Measurements from ENCODE around the gene LOXL3. TPM values are rescaled to one million over a fixed set of nuclear protein-coding genes. Genes with fewer than 3 reads are reported as not detected.

The LOXL3 gene
- total RNA-seq, 6 donors from 2014 or later: 3.6 to 28.3 (median 10.3) TPM

DNA sequence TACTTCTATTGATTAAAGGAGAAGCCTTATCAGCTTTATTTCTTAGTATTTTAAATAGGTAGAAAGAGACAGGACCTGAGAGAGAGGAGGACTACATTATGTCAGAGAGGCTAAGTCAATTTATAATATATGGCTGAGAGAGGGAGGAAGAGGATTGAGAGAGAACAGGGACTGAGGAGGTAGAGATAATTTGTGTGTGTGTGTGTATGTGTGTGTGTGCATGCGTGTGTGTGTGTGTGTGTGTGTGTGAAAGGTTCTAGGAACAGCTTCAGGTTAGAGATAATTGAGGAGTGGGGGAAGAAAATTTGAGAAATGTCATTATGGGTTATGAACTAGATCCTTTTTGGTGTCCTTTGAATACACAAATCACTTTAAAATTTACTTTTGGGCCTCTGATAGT lies 15.9 kb upstream of the LOXL3 start:
- DNase-seq: no peak
- Histone ChIP-seq H3K27ac (no peak overlapping the region), H3K4me1 (peaks cover 0 to 14% (median 5%) of the 10 kb centered on the region in 4 donors), H3K9me3 (no peaks in the 10 kb centered on the region), H3K36me3 (no peaks in the 10 kb centered on the region), H3K4me3 (no peak overlapping the region), H3K27me3 (no peaks in the 10 kb centered on the region)
- TF ChIP-seq POLR2A (IDR thresholded peaks at IDR 0.05) (no peak), POLR2AphosphoS5 (IDR thresholded peaks at IDR 0.05) (no peak), EP300 (IDR thresholded peaks at IDR 0.05) (no peak)
- TF ChIP-seq, protein P1, sequence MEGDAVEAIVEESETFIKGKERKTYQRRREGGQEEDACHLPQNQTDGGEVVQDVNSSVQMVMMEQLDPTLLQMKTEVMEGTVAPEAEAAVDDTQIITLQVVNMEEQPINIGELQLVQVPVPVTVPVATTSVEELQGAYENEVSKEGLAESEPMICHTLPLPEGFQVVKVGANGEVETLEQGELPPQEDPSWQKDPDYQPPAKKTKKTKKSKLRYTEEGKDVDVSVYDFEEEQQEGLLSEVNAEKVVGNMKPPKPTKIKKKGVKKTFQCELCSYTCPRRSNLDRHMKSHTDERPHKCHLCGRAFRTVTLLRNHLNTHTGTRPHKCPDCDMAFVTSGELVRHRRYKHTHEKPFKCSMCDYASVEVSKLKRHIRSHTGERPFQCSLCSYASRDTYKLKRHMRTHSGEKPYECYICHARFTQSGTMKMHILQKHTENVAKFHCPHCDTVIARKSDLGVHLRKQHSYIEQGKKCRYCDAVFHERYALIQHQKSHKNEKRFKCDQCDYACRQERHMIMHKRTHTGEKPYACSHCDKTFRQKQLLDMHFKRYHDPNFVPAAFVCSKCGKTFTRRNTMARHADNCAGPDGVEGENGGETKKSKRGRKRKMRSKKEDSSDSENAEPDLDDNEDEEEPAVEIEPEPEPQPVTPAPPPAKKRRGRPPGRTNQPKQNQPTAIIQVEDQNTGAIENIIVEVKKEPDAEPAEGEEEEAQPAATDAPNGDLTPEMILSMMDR (IDR thresholded peaks at IDR 0.05): no peak
- 43 to 57% methylated on average over 1 of the region's 1 CpG for WGBS, 2 donors
- no peak for ATAC-seq (ENCODE audit: low FRiP score in 2 of 2)

DNA sequence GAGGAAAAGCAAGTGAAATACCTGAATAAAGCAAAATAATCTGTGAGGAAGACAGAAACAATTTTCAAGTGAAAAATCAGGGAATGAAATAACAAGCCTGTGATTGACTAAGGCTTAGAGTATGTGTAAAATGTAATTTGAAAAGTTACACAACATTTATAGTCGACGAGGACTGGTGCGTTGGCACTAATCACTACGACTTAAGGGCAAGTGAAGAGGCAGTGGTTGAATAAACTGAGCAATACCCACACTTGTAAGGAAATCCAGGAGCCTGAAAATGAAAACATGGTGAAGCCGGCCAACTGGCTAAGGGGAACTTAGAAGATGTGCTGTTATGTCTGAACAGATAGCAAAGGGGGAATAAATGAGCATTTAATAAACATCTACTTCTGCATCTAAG lies 14.1 kb upstream of the LOXL3 start:
- ATAC-seq (ENCODE audit: low FRiP score in 2 of 2) (no peak), DNase-seq (peak in 1 of 2 donors; percentile 60)
- Histone ChIP-seq H3K4me1 (no peaks in the 10 kb centered on the region), H3K9me3 (no peaks in the 10 kb centered on the region), H3K27ac (no peak overlapping the region), H3K36me3 (no peaks in the 10 kb centered on the region), H3K4me3 (no peak overlapping the region), H3K27me3 (no peaks in the 10 kb centered on the region)
- TF ChIP-seq POLR2A (IDR thresholded peaks at IDR 0.05) (no peak), EP300 (IDR thresholded peaks at IDR 0.05) (no peak), POLR2AphosphoS5 (IDR thresholded peaks at IDR 0.05) (no peak)
- TF ChIP-seq, protein P1 (IDR thresholded peaks at IDR 0.05): no peak
- 42 to 57% methylated on average over 5 of the region's 5 CpGs for WGBS, 2 donors

DNA sequence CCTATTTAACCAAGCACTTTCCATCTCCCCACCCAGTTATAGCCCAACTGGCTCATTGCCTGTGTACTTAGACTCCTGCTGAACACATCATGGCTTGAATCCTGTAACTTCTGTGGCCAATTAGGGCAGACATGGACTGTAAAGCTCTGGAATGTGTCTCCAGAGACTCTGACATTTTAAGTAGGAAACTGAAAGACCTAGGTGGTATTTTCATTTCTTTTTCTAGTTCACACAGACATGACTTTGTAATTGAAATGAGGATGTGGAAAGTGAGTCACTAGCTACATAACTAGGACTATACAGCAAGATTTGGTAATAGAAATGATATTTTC lies 13.0 kb upstream of the LOXL3 start:
- Histone ChIP-seq H3K36me3 (no peaks in the 10 kb centered on the region), H3K27me3 (no peaks in the 10 kb centered on the region), H3K27ac (no peak overlapping the region), H3K9me3 (no peaks in the 10 kb centered on the region), H3K4me3 (no peak overlapping the region), H3K4me1 (no peaks in the 10 kb centered on the region)
- DNase-seq (no peak), ATAC-seq (ENCODE audit: low FRiP score in 2 of 2) (peak in 1 of 2 donors; percentile 73)
- TF ChIP-seq POLR2A (IDR thresholded peaks at IDR 0.05) (no peak), POLR2AphosphoS5 (IDR thresholded peaks at IDR 0.05) (no peak)

DNA sequence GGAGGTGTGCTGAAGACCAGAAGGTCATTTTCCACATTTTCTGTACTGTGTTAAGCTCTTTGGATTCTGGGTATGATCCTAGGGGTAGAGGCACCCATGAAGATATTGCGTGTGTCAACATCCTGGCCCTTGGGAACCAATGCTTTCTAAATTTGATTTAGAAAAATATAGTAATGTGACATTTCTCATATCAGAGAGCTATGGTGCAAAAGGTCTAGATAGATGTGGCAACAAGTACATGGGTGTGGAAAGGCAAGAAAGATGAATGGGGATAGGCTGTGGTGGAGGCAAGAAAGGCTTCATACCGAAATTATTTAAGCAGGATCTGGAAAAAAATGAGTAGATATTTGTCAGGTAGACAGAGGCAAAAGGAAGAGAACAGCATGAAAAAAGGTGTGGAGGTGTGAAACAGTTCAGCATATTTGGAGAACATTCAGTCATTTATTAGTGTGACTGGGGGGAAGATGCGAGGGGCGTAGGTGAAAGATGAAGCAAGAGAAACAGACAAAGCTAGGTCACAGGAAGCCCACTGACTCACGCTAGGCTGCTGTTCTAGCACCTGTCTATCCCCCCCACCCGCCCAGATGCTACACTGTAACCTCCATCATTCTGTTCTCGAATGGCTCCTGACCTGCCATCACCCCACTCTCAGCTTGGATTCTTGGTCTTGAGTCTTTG lies 12.5 kb upstream of the LOXL3 start:
- Histone ChIP-seq H3K4me1 (no peaks in the 10 kb centered on the region), H3K27me3 (no peaks in the 10 kb centered on the region), H3K9me3 (no peaks in the 10 kb centered on the region), H3K27ac (no peak overlapping the region), H3K4me3 (no peak overlapping the region), H3K36me3 (no peaks in the 10 kb centered on the region)
- DNase-seq (no peak), ATAC-seq (ENCODE audit: low FRiP score in 2 of 2) (no peak)
- WGBS, 2 donors: 73 to 78% methylated on average over 7 of the region's 7 CpGs
- TF ChIP-seq POLR2A (IDR thresholded peaks at IDR 0.05) (no peak), EP300 (IDR thresholded peaks at IDR 0.05) (no peak), POLR2AphosphoS5 (IDR thresholded peaks at IDR 0.05) (no peak)
- TF ChIP-seq, protein P1 (IDR thresholded peaks at IDR 0.05): no peak

DNA sequence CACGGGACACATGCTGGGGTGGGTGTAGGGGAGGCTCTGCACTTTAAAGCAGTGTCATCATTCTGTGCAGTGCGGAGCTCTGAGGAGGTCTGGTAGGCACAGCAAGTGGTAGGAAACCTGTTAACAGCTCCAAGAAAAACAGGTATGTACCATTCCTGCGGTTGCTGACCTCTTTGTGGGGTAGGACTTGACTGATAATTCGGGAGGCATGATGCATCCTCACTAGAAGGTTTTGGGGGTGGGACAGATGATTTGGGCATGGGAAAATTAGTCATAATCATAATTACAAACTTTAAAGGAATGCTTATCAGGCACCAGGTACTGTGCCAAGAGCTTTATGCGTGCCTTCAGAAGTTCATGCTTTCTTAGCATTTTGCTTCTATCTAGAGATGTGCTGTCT lies 10.5 kb upstream of the LOXL3 start:
- Histone ChIP-seq H3K36me3 (no peaks in the 10 kb centered on the region), H3K4me1 (no peaks in the 10 kb centered on the region), H3K4me3 (no peak overlapping the region), H3K27me3 (no peaks in the 10 kb centered on the region), H3K27ac (no peak overlapping the region), H3K9me3 (no peaks in the 10 kb centered on the region)
- 69 to 80% methylated on average over 5 of the region's 5 CpGs for WGBS, 2 donors
- no peak for TF ChIP-seq EP300 (IDR thresholded peaks at IDR 0.05)
- TF ChIP-seq POLR2AphosphoS5 (IDR thresholded peaks at IDR 0.05): no peak
- TF ChIP-seq, protein P1 (IDR thresholded peaks at IDR 0.05): no peak
- no peak for TF ChIP-seq POLR2A (IDR thresholded peaks at IDR 0.05)
- DNase-seq (no peak), ATAC-seq (ENCODE audit: low FRiP score in 2 of 2) (no peak)

All from upper lobe of left lung (tissue), 6 donors.